Left lung (tissue), 14 donors: ENCODE results near the gene C17orf50. TPM values are rescaled to one million over a fixed set of nuclear protein-coding genes. Genes with fewer than 3 reads are reported as not detected.

ENCODE experiments used
- ATAC-seq: fragments of 200-7000 bp; cut with Tn5 transposase; one replicate; pipeline ENCODE4 v1.9.1; 2020; ENCODE audit warnings: moderate library complexity
- DNase-seq, 4 donors: peaks; one replicate each; pipeline ENCODE4 v3.0.0-alpha.2; 2013 to 2020
- H3K27ac ChIP-seq, 2 donors: fragments of 200-600 bp; sonication (generic) in 1 of 2; one replicate each; pipeline versions ENCODE4 v1.5.0 to v1.8.0; 2020 to 2021
- H3K27me3 ChIP-seq, 2 donors: fragments of 200-600 bp; sonication (generic) in 1 of 2; one replicate each; pipeline versions ENCODE4 v1.5.0 to v1.8.0; 2020 to 2021
- H3K36me3 ChIP-seq, 2 donors: fragments of 200-600 bp; sonication (generic) in 1 of 2; one replicate each; pipeline versions ENCODE4 v1.5.0 to v1.8.0; 2020 to 2021
- H3K4me1 ChIP-seq, 2 donors: fragments of 200-600 bp; one replicate each; pipeline ENCODE4 v1.8.0; 2021
- H3K4me3 ChIP-seq, 2 donors: fragments of 200-600 bp; sonication (generic) in 1 of 2; one replicate each; pipeline versions ENCODE4 v1.5.0 to v1.8.0; 2020 to 2021; ENCODE audit warnings: mild to moderate bottlenecking in 1 of 2
- H3K9me3 ChIP-seq, 2 donors: fragments of 200-600 bp; sonication (generic) in 1 of 2; one replicate each; pipeline versions ENCODE4 v1.5.0 to v1.8.0; 2020 to 2021
- intact Hi-C, 2 donors: fragments of 100-400 bp; cut with DNase I; formaldehyde crosslinking; loops; one replicate each; pipeline versions ENCODE4 v1.11.2 to v1.14.2; 2022
- long read RNA-seq, 12 donors: library from polyadenylated mRNA in 2 of 12; unstranded in 2 of 12; transcript quantifications; one replicate each; pipeline ENCODE4 v2.0.0 and lab custom pipeline, GENCODE V29; 2019 to 2026
- polyA plus RNA-seq, 6 donors: library from polyadenylated mRNA; unstranded; fragments of 120-200 nt; gene quantifications; one replicate each; pipeline ENCODE4 v1.2.1, GENCODE V29; 2013; ENCODE audit not compliant: insufficient read length in 6 of 6
- total RNA-seq, 2 donors: library from RNA; stranded (reverse); fragmentation: NEBNext Ultra II Directional; extraction: Animal tissue kit (Norgen Biotek cat#: 25700); gene quantifications; one replicate each; pipeline ENCODE4 v1.2.1, GENCODE V29; 2021
- TF ChIP-seq, protein P1 (sequence below), 2 donors: fragments of 200-600 bp; sonication (generic) in 1 of 2; IDR thresholded peaks; one replicate each; pipeline versions ENCODE4 v1.5.0 to v1.8.0; 2021; ENCODE audit warnings: antibody characterized with exemption in 2 of 2
- donor health status: DM: no; HTN: yes; CAD: no.
- donor health status: DM: no; HTN: no; CAD: no.

The C17orf50 gene
- total RNA-seq (not detected), polyA plus RNA-seq (under 1 TPM in 3 of 6 donors, not detected in 3; 0.16 to 0.21 (median 0.20) TPM)
- long read RNA-seq, donor 1 = 0 reads
- long read RNA-seq, donor 2 = 0 reads
- long read RNA-seq, donor 3 = 0 reads
- long read RNA-seq, donor 4 = 0 reads
- long read RNA-seq, donor 5 = 0 reads
- long read RNA-seq, donor 6 = 0 reads
- long read RNA-seq, donor 7 = 0 reads
- long read RNA-seq, donor 8 = 0 reads
- long read RNA-seq, donor 9 = 0 reads
- long read RNA-seq, donor 10 = 0 reads
- long read RNA-seq, donor 11 = 0 reads
- long read RNA-seq, donor 12 = 0 reads

DNA sequence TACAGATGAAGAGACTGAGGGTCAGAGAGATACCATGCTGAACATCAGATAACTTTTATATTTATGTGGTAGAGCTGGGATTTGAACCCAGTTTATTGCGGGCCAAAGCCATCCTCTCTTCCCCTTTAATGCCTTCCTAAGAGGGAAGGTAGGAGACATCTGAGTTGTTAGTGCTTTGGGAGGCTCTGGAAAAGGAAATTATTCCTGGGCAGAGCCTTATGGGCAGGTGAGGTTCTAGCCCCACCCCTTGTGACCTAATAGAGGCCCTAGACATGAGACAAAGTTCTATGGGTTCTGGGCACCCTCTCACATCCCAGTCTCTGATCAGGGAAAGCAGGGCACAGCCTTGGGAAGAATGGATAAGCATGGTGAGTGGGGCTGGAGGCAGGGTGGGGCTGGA is at the start of gene C17orf50:
Gene C17orf50 (plus strand): TSS at position 301 of the 400 bp plus-strand sequence. CDS start 55 bp downstream, at position 356.
- Histone ChIP-seq H3K9me3 (no peaks in the 10 kb centered on the region), H3K4me3 (no peak within 1 kb of the TSS), H3K27ac (no peak within 1 kb of the TSS), H3K36me3 (no peaks in the 10 kb centered on the region), H3K4me1 (peaks cover 5 to 17% of the 10 kb centered on the region in 2 donors), H3K27me3 (peaks cover 0 to 14% of the 10 kb centered on the region in 2 donors)
- no peak for DNase-seq
- intact Hi-C loops = no loop called here
- TF ChIP-seq, protein P1, sequence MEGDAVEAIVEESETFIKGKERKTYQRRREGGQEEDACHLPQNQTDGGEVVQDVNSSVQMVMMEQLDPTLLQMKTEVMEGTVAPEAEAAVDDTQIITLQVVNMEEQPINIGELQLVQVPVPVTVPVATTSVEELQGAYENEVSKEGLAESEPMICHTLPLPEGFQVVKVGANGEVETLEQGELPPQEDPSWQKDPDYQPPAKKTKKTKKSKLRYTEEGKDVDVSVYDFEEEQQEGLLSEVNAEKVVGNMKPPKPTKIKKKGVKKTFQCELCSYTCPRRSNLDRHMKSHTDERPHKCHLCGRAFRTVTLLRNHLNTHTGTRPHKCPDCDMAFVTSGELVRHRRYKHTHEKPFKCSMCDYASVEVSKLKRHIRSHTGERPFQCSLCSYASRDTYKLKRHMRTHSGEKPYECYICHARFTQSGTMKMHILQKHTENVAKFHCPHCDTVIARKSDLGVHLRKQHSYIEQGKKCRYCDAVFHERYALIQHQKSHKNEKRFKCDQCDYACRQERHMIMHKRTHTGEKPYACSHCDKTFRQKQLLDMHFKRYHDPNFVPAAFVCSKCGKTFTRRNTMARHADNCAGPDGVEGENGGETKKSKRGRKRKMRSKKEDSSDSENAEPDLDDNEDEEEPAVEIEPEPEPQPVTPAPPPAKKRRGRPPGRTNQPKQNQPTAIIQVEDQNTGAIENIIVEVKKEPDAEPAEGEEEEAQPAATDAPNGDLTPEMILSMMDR (IDR thresholded peaks at IDR 0.05) = no peak
- ATAC-seq = no peak

DNA sequence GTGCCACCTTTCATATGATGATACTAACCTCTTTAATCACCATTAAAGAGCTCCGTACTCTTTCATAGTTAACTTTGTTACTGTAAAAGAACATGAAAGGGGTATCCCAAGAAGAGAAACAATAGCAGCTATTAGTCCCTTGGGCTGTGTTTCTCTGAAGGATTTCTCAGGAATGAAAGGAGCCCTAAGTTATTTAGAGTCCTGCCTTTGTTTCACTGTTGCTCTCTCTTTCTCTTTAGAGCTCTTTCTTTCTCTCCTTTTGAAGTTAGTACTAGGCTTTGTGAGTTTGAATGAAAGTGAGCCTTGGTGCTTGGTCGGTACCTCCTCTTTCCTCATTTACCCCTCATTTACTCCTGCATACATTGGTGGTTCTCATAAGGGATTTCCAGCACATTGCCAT is 49.7 kb upstream of the C17orf50 start:
- no peak for DNase-seq
- H3K4me1 ChIP-seq = peaks cover 5 to 14% of the 10 kb centered on the region in 2 donors
- no peaks in the 10 kb centered on the region for H3K9me3 ChIP-seq
- TF ChIP-seq, protein P1 (IDR thresholded peaks at IDR 0.05) = no peak
- ATAC-seq = no peak
- H3K27ac ChIP-seq = no peak overlapping the region
- intact Hi-C loops = no loop called here
- H3K36me3 ChIP-seq = peaks cover 0 to 62% of the 10 kb centered on the region in 2 donors
- H3K27me3 ChIP-seq = no peaks in the 10 kb centered on the region
- no peak overlapping the region for H3K4me3 ChIP-seq

DNA sequence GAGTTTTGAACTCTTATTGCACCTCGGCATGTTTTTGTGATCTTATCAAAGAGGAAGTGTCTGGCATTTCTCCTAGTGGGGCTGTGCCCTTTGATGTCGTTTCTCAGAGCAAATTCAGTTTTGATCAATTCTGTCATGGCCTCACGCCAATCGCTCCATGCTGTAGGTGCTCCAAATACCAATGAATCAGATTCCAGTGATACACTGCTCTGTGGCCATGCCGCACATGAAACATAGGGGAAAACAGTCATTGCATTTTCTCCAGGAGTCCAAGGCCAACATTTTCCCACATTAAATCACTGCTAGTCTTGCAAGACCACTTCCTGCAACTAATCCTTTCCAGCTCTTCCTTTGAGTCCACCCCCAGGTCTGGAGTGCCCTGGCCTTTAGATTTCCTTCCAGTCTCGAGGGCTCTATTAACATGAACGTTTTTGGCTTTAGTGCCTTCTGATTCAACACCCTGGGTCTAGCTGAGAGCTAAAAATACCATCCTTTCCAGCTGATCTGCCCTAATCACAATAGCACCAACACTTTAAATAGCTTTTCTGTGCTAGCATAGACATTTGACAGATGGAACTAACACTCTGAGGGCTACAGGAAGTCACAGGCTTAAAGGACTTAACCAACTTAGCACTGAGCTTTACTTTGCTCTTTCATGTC is 47.5 kb upstream of the C17orf50 start:
- ATAC-seq (peak; percentile 45), DNase-seq (no peak)
- intact Hi-C loops = no loop called here
- TF ChIP-seq, protein P1 (IDR thresholded peaks at IDR 0.05) = no peak
- H3K27me3 ChIP-seq = no peaks in the 10 kb centered on the region
- H3K4me3 ChIP-seq = no peak overlapping the region
- H3K4me1 ChIP-seq = peaks cover 14 to 25% of the 10 kb centered on the region in 2 donors
- no peak overlapping the region for H3K27ac ChIP-seq
- H3K36me3 ChIP-seq = peaks cover 0 to 77% of the 10 kb centered on the region in 2 donors
- H3K9me3 ChIP-seq = no peaks in the 10 kb centered on the region

DNA sequence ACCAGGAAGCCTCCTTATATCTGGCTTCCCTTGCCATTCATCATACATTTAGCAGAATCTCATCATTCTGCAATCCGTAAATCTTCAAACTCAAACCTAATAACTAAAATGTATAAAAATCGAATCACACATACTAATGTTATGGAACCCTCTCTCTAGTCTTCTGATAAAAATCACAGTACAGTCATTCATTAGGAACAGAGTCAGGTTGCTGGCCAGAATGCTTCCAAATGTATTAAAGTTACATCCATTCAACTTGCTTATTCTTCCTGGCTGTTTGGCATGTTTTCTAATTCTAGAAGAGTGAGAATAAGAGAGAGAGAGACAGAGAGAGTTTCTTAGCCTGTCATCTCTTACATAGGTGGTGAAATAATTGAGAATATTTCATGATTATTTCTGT is 45.7 kb upstream of the C17orf50 start:
- peaks cover 0 to 71% of the 10 kb centered on the region in 2 donors for H3K36me3 ChIP-seq
- H3K4me1 ChIP-seq = peaks cover 14 to 15% of the 10 kb centered on the region in 2 donors
- intact Hi-C loops = no loop called here
- ATAC-seq = no peak
- no peak overlapping the region for H3K27ac ChIP-seq
- H3K4me3 ChIP-seq = no peak overlapping the region
- no peaks in the 10 kb centered on the region for H3K27me3 ChIP-seq
- TF ChIP-seq, protein P1 (IDR thresholded peaks at IDR 0.05) = no peak
- H3K9me3 ChIP-seq = no peaks in the 10 kb centered on the region
- no peak for DNase-seq

DNA sequence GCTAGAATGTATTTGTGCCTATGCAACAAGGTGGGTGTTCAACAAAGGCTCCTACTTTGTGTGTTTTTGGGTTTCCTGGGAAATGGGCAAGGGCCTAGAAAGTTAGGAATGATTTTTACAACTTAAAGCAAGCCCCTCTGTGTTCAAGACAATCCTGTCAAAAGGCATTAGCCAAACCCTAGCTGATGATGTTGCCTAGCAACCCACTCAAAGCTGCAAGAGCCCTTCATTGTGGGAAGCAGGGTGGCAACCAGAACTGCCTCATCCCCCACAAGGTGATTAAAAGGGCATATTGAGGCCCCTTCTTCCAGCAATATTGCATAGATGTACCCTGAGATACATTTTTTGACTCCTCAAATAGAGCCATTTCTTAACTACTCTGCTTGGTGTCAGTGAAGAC is 45.3 kb upstream of the C17orf50 start:
- no peak for ATAC-seq
- H3K4me1 ChIP-seq = peaks cover 14 to 15% of the 10 kb centered on the region in 2 donors
- intact Hi-C loops = no loop called here
- H3K9me3 ChIP-seq = no peaks in the 10 kb centered on the region
- no peaks in the 10 kb centered on the region for H3K27me3 ChIP-seq
- no peak overlapping the region for H3K27ac ChIP-seq
- DNase-seq = no peak
- H3K36me3 ChIP-seq = peaks cover 0 to 67% of the 10 kb centered on the region in 2 donors
- no peak overlapping the region for H3K4me3 ChIP-seq
- TF ChIP-seq, protein P1 (IDR thresholded peaks at IDR 0.05) = no peak
